HG02623 (cell line): ENCODE results near the gene TRMT1.

ENCODE experiments used
- ATAC-seq: cut with Tn5 transposase; IDR thresholded peaks from one replicate; pipeline ENCODE4 v1.9.1; 2021; ENCODE audit warnings: moderate library complexity; ENCODE audit not compliant: unreplicated experiment

Gene TRMT1

DNA sequence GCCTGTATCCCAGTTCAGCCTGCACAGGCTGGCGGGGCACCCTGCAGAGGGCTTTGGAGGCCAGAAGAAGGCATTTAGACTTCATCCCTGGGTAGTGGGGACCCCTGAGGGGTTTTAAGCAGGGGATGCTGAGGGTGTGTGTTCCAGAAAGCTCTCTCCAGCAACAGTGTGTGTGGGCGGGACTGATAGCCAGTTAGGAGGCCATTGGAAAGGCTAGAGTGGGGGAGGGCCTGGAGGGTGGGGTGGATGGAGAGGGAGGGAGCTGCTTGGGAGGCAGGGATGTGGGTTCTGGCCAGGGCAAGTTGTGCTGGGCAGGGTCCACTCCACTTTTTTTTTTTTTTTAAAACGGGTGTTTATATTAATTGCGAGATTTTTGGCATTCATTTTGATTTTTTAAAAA is 42.2 kb downstream of the TRMT1 start:
- no peak for ATAC-seq

DNA sequence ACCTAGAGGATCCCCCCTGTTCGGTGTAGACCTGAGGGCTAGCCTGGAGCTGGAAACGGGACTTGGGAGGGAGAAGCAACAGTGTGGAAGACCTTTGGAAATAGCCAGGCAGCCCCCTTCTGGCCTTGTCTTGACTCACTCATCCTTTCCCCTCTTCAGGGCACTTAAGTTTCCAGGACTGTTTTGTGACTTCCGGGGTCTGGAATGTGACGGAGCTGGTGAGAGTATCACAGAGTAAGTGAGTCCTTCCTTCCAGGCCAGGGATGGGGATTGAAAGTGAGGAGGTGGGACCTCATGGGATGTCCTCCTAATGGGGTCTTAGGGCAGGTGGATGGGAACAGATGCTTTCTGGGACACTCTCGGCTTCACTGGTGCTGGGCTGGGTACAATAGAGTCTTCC is 43.3 kb downstream of the TRMT1 start:
- no peak for ATAC-seq

GRCh38 chr19:13072188-13072908 is 44.2 kb downstream of the TRMT1 start:
- no peak for ATAC-seq

DNA sequence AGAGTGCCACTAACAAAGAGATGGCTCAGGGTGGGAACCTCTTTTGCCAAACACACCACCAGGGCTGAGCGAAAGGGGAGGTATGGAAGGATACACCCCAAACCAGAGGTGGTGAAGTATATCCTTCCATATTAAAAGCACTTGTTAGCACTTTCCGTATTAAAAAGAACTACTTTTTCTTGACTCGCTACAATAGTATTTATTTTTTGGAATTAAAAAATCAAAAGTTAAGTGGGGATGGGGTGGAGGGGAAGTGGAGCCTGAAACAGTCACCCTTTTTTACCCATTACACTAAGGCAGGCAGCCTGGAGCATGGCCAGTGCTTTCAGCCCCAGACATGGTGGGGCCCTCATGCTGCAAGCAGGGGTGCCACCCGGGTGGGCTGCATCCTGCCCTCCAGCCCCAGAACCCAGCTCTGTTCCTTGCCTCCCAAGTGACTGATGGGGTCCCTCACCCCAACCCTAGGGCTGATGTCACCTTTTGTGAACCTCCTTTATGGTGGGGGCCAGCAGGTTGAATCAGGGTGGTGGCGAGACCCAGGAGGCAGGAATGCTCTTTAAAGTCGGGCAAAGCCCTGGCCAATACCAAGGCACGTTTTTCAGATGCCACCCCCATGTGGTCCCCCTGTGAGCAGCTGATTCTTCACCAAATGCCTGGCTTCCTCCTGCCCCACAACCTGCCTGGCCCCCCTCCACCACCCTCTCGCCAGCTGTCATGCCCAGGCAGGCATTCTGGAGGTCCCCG is 44.9 kb downstream of the TRMT1 start:
- no peak for ATAC-seq

DNA sequence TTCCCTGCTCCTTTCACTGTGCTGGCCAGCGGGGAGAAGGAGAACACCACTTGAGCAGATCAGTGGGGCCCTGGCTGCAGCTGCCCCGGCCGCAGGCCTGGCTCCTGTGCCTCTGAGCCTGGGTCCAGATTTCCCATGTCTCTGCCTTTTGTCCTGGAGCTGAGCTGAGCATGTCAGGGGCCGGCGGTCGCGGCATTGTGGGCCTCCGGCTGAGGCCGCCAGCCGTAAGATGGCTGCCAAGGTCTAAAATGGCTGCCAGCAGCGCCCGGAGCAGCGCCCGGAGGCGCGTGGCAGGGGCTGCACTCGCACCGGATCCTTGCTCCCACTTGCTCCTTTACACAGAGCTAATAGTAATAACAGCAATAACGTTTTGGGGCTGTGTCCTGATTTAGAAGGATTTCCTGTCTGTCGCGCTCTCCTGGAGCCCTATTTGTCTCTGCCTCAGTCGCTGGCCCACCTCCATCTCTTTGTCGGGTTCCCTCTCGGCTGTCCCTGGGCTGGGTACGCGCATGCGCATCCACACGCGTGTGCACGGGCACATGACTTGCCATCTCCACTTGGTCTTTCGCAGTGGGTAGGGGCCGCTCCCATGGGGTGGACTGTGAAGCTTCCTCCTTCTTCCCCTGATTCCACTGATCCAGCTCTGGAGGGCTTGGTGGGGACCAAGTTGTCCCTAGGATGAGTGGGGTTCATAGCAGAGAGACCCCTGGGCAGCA is 46.0 kb downstream of the TRMT1 start:
- ATAC-seq: no peak

DNA sequence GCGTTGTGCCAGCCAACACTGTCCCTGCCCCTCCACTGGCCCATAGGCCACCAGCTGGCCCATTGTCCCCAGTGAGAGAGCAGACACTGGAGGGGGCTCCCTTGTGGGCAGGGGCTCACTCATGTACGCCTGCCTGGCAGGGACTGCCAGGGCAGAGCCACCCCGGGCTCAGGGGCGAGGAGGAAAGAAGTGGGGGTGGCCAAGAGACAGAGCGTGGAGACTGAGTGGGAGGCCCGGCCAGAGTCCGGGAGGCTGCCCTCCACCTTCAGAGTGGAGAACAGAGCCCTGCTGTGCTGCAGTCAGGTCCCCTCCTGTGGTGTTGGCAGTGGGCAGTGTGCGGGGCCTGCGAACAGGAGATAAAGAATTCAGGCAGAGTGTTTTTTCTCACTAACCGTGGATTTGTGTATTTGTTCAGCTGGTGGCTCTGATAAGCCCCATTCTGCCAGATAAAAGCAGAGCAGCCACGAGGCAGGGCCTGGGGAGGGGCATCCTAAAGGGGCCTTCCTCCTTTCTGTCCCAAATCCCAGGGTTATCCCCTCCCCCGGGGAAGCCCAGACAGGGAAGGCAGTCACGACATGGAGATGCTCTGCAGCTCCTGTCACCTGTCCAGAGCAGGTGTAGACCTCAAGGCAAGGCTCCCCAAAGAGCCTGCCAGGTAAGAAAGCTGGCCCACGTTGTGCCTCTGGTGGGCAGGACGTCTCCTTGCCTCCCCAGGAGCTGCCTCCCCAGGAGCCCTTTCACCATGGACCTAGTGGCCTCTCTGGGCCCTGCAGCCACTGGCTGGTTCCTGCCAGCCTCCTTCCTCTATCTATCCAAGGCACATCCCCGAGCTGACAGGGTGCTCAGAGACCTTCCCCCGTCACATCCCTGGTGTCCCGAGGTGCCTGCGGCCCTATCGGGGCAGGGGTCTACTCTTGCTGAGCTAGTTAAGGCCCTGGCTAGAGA is 46.9 kb downstream of the TRMT1 start:
- no peak for ATAC-seq

GRCh38 chr19:13068085-13068846 is 48.3 kb downstream of the TRMT1 start:
- ATAC-seq: no peak

DNA sequence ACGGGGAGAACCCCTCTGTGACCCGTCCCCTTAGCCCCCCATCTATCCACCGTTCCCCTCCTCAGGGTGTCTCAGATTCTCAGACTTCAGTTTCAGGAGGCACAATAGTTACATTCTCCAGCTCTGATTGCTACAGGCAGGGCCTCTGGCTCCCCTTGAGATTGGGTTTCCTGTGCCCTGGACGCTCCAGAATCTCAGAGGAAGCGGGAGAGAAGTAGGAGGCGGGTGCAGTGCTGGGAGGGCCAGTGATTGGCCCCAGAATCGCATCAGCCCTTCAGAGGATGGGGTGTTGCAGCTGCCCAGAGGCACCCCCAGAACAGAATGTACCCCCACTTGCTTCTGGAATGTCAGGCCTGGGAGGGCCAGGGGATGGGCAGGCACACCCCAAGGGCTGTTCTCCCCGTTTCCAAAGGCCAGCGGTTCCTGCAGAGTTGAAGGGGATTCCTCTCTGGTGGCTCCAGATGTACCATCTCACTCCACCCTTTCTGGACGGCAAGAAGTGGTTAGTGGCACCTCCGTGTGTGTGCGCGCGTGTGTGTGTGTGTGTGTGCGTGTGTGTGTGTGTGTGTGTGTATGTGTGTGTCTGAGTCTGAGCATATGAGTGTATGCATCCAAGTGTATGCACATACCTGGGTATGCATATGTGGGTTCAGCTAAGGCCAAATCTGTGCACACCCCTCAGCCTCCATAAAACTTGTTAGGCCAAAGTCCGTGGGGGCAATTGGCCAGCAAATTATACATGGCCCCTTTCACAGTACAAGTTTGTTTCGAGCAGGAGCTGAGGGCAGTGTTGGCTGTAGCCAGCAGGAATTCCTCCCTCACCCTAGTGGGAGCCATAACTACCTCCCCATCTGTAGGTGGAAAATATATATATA is 49.4 kb downstream of the TRMT1 start:
- no peak for ATAC-seq

GRCh38 chr19:13066226-13066625 is 50.3 kb downstream of the TRMT1 start:
- ATAC-seq: no peak

DNA sequence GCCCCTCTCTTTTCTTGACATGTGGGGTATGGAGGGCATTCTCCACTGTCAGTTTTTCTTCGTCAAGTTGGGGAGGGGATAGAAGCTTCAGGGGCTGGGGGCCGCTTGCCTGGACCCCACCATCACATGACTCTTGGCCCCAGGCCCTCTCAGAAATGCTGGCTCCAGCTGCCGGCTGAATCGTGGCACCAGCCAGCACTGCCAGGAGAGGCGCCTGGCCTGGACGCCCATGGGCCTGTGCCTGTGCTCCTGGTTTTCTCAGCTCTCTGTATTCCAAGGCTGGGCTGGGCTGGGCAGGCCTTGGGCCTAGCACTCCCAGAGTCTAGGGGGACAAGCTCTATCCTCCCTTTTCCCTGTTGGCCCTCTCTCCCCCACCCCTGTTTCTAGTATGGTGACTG is 52.4 kb downstream of the TRMT1 start:
- ATAC-seq: no peak

DNA sequence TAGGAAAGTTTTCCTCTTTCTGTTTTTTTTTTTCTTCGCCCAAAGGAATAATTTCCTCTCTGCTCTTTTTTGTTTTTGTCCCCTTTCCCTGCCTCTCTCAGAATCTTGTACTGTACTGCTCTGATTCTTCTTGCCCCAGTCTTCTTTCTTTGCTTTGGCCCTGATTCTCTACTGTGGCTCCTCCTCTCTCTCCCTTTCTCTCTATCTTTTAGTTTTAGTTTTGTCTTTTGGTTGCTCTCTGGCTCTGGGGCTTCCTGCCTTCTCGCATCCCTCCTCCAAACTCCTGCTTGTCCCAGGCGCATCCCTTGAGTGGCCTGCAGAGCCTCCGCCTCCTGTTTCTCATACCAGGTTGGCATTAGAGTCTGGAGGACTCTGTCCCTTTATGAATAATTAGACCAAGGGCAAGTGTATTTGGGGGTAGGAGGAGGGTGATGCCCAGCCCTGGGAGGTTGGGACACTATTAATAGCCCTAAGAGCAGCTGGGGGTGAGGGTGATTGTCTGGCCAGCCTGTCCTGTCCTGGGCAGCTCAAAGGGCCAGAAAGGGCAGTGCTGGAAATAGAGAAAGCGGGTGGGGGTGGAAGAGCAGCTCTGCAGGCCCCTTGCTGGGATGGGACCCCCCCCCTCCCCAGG is 53.0 kb downstream of the TRMT1 start:
- ATAC-seq: no peak

DNA sequence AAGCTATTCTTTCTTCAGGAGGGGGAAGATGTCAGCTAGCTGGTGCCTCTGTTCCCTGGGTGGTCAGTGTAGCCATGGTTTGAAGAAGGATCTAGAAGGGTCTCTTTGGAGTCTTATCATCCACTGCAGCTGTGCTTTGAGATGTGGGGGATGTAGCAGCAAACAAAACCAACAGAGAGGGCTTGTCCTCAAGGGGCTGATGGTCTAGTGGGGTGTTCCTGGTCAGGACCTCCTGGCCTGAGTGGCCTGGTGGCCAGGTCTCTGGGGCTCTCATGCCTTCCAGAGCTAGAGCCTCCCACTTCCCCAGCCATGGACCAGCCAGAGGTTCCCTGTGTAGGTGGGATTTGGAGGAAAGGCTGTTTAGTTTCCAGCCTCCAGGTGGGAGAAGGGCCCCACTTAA is 54.2 kb downstream of the TRMT1 start:
- ATAC-seq: no peak

DNA sequence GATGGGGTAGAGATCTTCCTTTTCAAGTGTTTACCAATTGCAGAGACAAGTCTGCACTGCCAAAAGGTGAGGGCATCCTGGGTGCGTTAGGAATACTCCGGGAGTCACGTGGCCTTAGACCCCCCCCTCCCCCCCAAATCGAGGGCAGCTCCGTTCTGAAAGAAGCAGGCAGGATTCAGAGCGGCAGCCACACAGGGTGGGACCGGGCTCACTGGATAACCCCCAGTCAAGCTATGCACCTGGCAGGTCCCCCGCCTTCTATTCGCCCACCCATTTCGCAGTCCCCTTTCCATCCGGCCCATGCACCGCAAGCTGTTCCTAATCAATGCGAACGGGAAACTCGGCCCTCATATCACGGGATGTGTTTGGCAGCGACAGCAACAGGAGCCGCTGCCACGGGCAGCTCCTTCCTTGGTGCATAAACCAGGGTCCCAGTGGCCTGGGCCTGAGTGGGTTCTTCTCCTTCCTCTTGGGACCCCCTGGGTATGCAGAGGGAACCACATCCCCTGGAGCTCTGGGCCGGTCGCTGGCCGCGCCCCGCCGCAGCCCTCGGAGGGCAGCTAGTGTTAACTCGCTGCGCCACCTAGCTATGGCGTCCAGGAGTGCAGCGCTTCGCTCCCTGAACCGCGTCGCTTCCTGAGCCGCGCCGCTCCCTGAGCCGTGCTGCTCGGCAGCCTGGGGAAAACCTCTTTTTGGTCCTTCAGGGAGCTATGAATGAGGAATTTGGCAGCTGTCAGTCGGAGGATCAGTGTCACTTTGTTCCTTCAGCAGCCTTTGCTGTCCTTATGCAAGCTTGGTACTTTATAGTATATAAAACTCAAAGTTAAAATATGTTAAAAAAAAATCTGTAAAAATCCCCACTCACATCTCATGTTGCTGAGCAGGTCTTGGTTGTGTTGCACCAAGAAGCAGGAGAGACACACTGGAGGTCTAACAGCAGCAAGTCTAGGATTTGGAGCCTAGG is 55.3 kb downstream of the TRMT1 start:
- ATAC-seq: no peak

GRCh38 chr19:13060233-13060963 is 56.1 kb downstream of the TRMT1 start:
- no peak for ATAC-seq

- no peak for ATAC-seq
Observed at GRCh38 chr19:13058951-13059660, 57.4 kb downstream of the TRMT1 start.

- ATAC-seq: no peak
Observed at GRCh38 chr19:13057744-13058143, 58.8 kb downstream of the TRMT1 start.
